Loucy (cell line): ENCODE data around the gene ADGRL3.

Experiments used
- CTCF ChIP-seq: fragments of 200-600 bp; sonication (generic); conservative IDR thresholded peaks from 2 replicates; pipeline ENCODE4 v1.5.1; 2014; ENCODE audit warnings: mild to moderate bottlenecking, antibody characterized with exemption, low read length
- EZH2phosphoT487 ChIP-seq: fragments of 200-600 bp; IDR thresholded peaks from 2 replicates; pipeline ENCODE4 v1.6.1; 2018; ENCODE audit warnings: antibody characterized with exemption, mild to moderate bottlenecking, moderate library complexity, borderline replicate concordance

- TF ChIP-seq CTCF (no peak), EZH2phosphoT487 (no peak)
Measured at GRCh38 chr4:61583696-61584095, 383.6 kb downstream of the ADGRL3 start.
